Astrocyte of the hippocampus (primary cell): ENCODE results near the gene CALCR.
A peak's percentile ranks its signal among the peaks of the same experiment; 100 is the strongest.
"Not testable (repeated sequence)": the region's sequence is repeated elsewhere in the genome, so short reads cannot be mapped to it uniquely, and the experiment has no call there.

Experiments
- DNase-seq: peaks from one replicate; pipeline ENCODE4 v3.0.0; 2011; ENCODE audit warnings: low read depth, low spot score

Gene CALCR

DNA sequence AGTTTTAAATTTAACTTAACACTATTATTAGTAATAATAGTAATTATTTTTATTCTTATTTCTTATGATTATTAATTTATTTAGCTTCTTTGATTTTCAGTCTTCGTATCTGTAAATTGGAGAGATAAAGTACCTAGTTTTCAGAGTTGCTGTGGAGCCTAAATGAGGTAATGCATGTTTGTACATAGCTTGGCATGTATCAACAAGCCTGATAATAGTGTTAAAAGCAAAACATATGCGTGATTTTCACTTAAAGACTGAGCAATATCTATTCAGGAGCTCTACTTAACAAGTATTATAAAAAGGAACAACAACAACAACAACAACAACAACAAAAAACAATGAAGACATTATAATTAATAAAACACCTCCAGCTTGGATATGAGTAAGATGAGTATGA is 12.4 kb downstream of the CALCR start:
- DNase-seq: no peak

DNA sequence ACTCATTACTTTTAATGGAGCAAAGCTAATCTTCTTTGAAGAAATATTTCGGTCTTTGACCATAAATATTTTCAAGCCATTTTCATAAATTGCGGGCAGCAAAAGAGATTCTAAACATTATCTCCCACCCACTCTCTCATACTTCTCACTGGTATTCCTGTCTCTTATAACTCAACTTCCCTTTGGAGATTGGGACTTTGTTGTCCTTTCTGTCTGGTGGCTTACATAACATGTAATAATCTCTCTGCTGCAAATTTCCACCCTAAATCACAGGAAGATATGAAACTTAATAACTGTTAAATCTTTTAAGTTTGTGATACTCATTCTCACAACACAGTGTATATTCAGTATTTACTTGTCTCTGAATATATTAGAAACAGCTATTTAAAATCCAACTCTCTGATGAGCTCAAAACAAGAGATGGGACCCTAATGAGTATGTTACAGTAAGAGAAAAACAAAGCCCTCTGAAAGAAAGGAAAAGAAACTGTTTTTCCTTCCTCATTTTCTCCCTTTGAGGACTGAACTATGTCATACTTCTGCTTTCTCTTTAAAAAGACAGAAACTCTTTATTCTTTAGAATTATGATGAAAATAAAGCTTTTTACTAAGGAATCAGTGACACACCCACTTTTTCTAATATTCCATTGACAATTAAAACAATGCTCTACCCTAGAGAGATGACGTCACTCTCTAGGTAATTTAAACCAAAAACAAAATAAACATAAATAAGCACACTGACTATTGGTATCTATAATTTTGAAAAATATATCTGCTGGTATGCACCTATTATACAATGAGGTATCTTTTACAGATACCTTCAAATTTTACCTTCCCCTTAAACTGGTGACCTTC is 14.7 kb downstream of the CALCR start:
- DNase-seq: no peak

DNA sequence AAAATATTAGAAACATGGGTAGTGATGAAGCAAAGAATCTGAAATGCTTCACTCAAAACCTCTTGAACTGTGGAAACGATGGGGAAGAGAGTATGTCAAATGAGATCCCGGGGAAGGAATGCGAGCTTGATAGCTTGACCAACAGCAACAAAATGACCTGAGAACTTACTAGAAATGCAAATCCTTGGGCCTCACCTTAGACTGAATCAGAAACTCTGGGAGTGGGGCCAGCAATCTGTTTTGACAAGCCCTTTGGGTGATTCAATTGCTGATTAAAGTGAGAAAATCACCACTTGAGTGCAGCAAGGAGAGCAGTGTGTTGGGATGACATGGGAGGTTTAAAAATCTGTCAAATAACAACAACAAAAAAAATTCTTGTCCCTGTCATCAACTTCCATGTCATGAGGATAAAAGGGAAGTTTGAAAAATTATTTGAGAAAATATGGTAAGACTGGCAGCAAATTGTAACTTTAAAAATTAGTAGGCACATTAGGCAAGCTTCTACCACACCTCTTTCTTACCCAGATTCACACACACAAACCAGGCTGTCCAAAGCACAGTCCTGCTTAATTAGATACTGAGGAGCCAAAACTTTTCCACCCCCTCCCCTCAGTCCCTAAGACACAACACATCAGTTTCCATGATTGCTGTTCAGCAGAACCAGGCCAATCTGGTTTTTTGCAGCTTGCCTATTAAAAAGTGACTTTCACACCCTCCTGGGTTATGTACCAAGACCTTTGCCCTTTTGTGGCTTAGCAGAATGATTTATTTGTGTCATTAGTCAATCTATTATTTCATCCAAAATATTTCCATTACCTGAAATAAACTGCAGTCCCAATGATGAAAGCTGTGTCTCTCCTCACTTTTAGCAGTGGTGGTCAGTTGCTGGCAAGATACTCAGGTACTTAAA is 15.6 kb downstream of the CALCR start:
- peak; percentile 88 for DNase-seq

DNA sequence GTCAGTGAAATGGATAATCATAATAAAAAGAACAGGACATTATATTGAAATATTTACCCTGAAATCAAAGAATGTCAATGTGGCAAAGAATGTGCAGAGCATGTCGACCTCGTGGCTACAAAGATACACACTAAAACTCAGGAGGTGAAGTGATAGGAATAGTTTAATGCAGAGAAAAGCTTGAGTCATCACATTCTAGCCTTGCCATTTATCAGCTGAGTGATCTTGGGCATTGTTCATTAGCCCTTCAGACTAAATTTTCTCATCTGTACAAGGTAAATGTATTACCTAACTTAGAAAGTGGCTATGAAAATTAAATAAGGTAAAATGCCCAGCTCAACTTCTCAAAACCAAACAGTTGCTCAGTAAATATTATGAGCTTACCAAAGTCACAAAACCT is 22.6 kb downstream of the CALCR start:
- DNase-seq: no peak

DNA sequence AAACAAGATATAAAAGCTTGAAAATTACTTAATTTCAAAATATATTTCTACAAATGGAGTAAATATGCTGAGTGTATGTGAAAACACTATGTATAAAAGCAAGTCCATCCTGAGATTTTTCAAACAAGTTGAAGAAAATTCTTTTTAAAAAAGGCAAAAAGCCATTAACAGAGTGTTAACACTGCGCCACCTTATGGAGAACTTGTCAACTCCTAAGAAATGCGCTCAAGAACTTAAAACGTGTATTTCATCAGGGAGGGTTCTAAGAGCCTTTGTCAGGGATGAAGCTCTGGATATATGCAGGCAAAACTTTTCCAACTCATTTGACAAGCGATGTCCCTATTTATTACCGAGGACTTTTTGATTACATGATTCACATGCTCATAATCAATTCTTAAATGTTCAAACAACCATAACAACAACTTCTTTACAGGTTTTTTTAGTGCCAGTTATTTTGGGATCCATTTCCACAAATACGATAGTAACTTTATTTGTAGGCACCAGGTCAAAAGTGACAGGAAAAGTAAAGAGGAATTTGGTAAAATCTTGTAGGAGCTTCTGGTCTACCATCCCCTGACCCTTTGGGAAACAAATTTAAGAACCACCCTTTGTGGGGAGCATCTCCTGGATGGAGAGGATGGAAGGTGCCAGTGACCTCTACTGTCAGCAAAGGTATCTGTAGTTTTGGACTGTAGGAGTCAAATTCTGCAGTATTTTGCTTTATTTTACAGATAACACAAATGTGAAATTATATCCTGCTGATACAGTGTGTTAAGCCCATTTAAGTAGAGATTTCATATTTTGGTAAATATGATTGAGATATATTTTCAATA is 23.2 kb downstream of the CALCR start:
- DNase-seq: peak; percentile 65

DNA sequence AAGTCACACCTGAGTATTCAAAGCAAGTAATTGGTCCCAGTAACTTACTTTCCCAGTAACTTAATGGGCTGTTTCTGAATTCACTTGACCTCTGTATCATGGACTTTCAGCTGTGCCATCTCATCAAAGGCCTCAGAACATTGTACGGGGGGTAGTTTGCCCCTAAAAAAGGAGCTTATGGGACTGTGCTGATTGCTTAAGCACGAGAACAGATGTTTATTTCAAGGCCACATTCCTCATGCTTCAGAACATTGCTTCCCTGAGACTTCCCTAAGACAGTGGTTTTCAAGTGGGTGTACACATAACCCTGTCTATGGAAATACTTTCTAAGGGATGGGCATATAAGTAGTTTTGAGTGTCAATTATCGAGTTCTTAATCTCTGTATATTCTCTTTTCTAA is 26.8 kb downstream of the CALCR start:
- DNase-seq: no peak

DNA sequence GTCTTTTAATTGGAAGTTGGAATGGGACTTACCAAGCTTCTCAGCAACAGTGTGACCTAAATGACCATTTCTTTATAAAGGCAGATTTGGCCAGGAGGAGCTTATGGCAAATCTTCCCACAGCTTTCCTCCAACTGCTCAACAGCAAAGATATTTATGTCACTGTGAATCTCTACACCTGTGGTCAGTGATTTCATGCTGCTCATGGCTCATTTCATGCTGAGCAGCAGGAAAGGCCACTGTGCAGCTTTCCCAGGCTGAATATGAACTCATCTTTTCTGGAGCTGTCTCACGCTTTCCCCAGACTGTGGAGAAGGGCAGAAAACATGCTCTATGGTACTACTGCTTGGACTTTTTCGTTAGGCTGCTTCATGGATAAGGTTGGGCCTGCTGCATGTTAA is 29.8 kb downstream of the CALCR start:
- no peak for DNase-seq

DNA sequence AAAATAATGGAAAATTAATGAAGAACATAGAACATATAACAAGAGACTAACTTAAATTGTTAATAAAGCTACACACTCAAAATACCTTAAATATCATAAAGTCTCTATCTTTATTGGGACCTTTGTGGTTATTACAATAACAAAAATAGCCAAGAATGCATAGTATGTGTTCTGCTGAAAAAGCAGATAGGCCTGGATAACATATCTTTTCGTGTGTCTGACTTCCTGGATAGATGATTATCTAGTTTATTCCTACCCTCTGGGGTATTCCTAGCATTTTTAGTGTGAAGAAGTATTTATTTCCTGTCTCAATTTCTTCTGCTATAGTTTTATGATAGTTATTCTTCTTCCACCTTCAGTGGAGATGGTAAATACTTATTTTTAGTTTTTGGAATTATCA is 36.5 kb downstream of the CALCR start:
- DNase-seq: no peak

DNA sequence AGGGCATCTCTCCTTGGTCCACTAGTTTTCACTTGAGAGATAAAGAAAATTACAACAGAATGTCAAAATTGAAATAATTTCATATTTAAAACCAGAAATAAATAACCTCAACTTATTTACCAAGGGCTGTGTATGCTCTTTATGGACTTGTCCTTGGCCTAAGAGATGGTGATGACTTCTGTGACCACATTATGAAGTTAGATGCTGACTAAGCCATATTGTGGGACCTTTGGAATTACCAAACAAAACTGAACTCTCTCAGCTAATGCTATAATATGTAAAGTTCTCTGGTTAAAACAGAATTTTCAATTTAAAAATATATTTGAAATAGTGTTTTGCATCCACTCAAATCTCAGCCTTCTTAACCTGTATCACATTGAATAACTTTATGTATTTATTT is 38.9 kb downstream of the CALCR start:
- no peak for DNase-seq

DNA sequence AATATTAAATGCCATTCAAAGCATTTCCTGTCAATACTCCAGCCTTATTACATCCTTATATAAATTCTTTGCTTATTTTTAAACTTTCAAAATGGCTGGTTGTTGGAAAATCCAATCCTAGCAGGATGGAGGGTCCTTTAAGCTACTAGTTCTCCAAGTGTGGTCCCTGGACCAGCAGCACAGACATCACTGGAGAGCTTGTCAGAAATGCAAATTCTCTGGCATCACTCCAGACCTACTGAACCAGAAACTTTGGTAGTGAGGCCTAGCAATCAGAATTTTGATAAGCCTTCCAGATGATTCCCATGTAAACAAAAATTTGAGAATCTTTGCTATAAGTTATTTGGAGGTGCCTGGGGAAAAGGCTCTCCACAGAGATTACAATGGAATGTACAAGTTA is 43.8 kb downstream of the CALCR start:
- DNase-seq: no peak

DNA sequence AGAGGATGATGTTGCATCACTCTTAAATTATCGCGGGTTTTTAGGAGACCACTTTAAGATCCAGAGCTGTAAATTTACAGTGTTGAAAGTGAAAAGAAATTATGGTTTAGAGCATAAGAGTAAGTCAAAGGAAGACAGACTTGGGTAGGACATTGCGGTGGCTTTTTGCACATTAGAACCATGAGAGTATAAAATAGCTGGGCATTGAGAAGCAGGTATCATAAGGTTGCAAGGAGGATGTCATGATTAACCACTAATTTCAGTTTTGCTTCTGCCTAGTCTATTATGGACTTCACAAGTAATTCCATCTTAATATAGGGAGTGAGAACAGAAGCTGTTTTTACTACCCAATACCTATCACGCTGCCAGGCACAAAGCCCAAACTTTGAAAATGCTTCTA is 57.7 kb downstream of the CALCR start:
- DNase-seq: no peak

DNA sequence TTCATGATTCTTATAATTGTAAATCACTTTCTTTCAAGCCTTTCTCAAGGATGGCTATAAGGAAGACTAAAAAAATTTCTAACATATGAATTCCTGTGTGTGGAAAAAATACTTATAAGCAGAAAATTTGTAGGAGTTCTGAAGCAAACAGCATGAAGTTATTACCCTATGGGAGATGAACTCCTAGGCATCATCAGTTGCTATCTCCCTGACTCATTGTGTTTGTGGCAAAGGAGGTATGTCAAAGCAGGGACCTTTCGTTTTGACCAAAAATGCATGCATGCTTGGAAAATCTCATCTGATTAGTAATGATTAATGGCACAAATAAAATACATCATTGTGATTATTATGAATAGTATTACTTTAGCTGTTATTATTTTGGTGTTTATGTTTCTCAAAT is 59.4 kb downstream of the CALCR start:
- DNase-seq: peak; percentile 2

DNA sequence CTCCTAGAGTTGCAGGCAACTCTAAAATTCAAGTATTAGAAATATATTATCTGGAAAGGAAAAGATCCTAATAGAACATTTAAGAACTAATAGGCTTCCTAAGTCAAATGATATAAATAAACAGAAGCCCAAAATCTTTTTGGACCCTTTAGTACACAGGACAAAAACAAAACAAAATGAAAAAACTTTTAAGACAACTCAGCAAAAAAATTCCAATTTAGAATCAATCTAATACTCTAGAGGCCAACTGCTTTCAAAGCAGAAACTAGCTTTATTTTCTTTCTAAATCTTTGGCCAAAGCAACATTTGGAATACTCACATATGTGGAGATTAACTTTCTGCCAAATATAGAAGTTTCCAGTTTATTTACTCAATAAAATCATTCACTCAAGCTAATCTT is 65.2 kb downstream of the CALCR start:
- no peak for DNase-seq

DNA sequence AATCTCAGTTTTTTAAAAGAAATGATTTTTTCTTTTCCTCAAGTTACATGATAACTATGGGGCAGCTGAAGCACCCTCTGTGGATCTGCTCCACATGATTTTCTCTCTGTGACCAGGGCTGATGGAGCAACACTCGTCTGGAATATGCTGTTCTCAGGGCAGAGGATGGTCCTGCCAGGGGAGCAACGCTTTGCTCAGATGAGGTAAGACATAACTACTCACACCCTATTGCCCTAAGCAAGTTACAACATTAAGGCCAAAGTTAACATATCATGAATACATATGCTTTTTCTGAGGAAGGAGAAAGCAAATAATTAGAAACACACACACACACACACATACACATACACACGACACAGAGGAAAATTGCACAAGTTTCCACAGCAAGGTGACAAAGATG is 71.4 kb downstream of the CALCR start:
- DNase-seq: no peak

DNA sequence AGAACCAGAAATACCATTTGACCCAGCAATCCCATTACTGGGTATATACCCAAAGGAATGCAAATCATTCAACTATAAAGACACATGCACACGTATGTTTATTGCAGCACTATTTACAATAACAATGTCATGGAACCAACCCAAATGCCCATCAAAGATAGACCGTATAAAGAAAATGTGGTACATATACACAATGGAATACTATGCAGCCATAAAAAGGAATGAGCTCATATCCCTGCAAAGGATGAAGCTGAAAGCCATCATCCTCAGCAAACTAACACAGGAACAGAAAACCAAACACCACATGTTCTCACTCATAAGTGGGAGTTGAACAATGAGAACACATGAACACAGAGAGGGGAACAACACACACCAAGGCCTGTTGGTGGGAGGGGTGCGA is 82.7 kb downstream of the CALCR start:
- DNase-seq: not testable (repeated sequence)

DNA sequence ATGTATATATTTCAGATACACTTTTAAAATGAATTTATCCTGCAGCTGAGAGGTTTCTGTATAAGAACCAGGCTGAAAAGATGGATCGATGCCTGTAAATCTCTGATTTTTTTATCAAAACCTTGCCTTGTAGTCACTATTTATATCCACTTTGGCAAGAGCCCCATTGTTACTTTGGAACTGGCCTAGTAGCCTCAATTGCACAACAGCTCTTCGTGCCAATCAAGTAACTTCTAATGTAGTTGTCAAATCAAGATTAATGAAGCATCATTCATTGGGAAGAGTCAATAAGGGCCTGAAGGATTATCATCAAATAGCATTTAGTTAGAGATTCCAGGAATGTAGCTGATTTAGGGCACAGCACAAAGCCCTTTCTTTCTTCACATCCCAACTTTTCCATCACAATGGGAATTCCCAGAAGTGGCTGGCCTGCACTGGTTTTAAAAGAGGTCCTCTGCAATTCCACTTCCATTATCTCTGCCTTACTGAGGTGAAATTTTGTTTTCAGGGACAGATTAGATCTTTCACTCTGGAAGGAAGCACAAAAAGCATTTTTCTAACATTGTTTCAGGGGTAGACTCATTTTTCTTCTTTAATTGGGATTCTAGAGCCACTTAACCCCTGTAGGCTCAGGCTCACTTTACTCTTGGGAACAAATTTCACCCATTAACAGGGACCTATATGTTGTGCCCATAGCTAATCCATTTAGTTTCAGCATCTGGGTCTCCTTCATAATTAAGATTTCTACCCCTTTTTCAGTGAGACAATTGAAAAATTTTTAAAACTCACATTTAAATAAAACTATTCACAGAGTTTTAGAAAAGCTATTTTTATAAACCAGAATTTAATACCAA is 97.8 kb downstream of the CALCR start:
- DNase-seq: no peak

DNA sequence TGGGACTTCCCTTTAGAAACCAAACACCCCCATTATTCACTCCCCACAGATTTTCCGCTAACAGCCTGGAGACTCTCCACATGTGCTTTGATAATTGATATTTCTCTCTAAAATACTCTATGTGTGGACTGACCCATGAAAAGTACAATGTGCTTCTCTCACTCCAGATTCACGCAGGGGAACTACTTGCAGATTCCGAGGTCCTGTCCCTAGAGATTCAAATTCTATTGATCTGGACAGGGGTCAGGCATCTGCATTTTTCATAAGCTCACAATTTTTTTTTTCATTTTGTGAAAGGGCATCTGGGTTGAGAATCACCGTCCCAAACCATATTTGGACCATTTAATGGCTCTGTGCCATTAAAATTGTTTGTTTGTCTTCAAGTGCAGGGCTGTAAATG is 98.7 kb downstream of the CALCR start:
- DNase-seq: no peak

DNA sequence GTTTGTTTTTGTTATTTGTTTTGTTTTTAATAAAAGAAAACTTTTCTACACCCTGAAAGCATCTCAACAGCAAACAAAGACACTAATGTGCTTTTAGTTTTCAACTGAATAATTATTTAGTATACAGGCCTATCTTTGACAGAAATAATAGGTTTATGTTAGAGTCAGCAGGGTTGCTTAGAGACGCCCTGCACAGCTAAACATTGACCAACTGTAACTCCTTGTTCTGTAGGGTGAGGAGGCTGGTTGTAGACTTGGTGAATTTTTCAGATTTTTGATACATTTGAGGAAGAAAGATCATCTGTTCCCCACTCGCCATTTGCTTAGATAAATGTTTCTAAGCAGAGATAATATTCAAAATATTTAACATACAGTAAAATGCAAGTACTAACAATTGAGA is 103.1 kb downstream of the CALCR start:
- DNase-seq: no peak

DNA sequence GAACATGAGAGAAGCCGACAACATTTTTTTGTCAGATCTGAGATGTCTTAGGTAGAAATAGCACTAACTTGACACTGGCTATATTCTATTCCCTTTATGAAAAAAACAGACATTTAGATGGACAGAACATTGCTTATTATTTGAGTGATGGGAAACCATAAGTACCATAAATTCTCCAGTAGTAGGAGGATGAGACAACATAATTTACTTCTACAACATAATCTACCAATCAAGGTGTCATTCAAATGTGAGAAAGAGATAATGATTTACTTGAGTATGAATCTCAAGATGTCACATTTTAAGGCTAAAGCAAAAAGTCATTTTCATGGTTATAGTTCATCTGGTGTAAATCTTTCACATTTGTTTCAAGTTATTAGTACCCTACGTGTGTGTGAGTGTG is 110.8 kb downstream of the CALCR start:
- DNase-seq: no peak

DNA sequence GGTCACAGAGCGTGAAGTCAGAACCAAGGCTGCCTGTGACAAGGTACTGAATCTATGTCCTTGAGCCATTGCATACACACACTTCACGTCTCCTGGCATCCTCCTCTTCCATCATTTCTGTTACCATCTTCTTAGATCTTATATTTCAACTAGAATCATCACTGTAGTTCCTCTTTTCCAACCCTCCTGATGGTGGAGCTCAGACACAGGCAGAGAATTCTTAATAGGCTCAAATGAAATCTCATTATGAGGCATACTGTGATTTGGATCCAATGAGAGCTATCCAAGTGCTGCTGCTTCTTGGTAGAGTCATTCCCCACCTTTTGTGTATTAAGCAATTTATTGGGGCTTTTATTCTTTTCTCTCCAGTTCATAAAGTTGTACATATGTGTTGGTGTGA is 113.2 kb downstream of the CALCR start:
- no peak for DNase-seq

DNA sequence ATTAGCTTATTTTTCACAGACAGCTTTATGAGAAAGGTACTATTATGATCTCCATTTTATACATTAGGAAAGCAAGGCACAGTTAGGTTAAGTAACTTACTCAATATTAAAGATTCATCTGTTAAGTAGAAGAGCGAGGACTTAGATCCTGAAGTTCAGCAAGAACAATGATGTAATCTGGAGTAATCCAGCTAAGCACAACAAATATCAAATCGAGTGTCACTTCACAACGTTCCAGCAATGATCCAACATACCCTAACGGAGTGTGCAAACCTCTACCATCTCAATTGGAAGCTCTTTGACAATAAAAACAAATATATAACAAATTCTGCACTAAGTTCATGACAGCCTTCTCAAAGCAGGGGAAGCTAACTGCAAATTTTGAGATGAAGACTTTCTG is 121.3 kb downstream of the CALCR start:
- no peak for DNase-seq
